ENCODE measurements around the gene COL7A1. TPM values are rescaled to one million over a fixed set of nuclear protein-coding genes. Genes with fewer than 3 reads are reported as not detected.
A peak's percentile ranks its signal among the peaks of the same experiment; 100 is the strongest.

The COL7A1 gene
- total and polyA plus RNA-seq, 2 of the 8 experiments (the other 6 are each of a cell fraction or from before 2014, with no cell fraction given) = 10.7 to 13.9 TPM

GRCh38 chr3:48624767-48625166 is 29.6 kb upstream of the COL7A1 start:
- no peak overlapping the region for H2BK20ac ChIP-seq (ENCODE audit: low read length)
- DNase-seq (ENCODE audit: low read depth in 1 of 2, low spot score in 2 of 2) (no peak), FAIRE-seq (no peak)
- H3K9ac ChIP-seq (replicated peaks in 1 of 4; ENCODE audit: extremely low read depth in 1 of 4, low read depth in 3 of 4, low read length in 3 of 4) = no peak overlapping the region
- H2BK12ac ChIP-seq (ENCODE audit: low read depth, low read length) = no peak overlapping the region
- no peak overlapping the region for H4K8ac ChIP-seq (ENCODE audit: extremely low read depth, insufficient read depth, low read length)
- no peaks in the 10 kb centered on the region for H3K9me3 ChIP-seq (ENCODE audit: insufficient read depth in 2 of 2, low read depth in 1 of 2, low read length in 1 of 2)
- H3K18ac ChIP-seq (ENCODE audit: extremely low read depth, low read length) = no peak overlapping the region
- no peak overlapping the region for H3K4me2 ChIP-seq (ENCODE audit: insufficient read depth in 1 of 2, low read depth in 2 of 2, low read length in 2 of 2)
- no peak overlapping the region for H3K4ac ChIP-seq (replicated peaks; ENCODE audit: insufficient read length, low read depth, low read length)
- 0 out of 2 replicates have a peak, but pooled peaks cover 2% of the 10 kb centered on the region for H3K23me2 ChIP-seq (ENCODE audit: low read depth, low read length)
- H4K5ac ChIP-seq (ENCODE audit: insufficient read length, low read depth, low read length) = no peak overlapping the region
- peaks cover 6 to 16% of the 10 kb centered on the region in 2 experiments for H4K20me1 ChIP-seq (replicated peaks in 1 of 2; ENCODE audit: control insufficient read depth in 1 of 2, insufficient read depth in 2 of 2, low read length in 2 of 2)
- no peak overlapping the region for H3K23ac ChIP-seq (ENCODE audit: insufficient read length)
- no peak overlapping the region for H3K14ac ChIP-seq (ENCODE audit: insufficient read length)
- TF ChIP-seq, protein P1, sequence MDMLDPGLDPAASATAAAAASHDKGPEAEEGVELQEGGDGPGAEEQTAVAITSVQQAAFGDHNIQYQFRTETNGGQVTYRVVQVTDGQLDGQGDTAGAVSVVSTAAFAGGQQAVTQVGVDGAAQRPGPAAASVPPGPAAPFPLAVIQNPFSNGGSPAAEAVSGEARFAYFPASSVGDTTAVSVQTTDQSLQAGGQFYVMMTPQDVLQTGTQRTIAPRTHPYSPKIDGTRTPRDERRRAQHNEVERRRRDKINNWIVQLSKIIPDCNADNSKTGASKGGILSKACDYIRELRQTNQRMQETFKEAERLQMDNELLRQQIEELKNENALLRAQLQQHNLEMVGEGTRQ (IDR thresholded peaks at IDR 0.05; ENCODE audit: low read length) = peak; percentile 48; the same call in 1 of the 2 replicates
- no peak for TF ChIP-seq CBX8 (IDR thresholded peaks at IDR 0.05; ENCODE audit: borderline replicate concordance, low read depth, low read length)
- TF ChIP-seq POLR2AphosphoS5 (IDR thresholded peaks at IDR 0.05; ENCODE audit: low read depth, low read length) = no peak
- no peak for TF ChIP-seq YY1 (IDR thresholded peaks at IDR 0.05; ENCODE audit: low read depth, low read length)
- TF ChIP-seq HDAC2 (IDR thresholded peaks at IDR 0.05; ENCODE audit: borderline replicate concordance in 1 of 2, low read depth in 2 of 2, low read length in 2 of 2) = no peak
- no peak overlapping the region for H2AK5ac ChIP-seq (ENCODE audit: low read depth, low read length)
- no peaks in the 10 kb centered on the region for H3K27me3 ChIP-seq (replicated peaks in 1 of 4; ENCODE audit: control insufficient read depth in 3 of 4, extremely low read depth in 1 of 4, insufficient read depth in 3 of 4, low read length in 3 of 4)
- no peak overlapping the region for H2BK120ac ChIP-seq (replicated peaks; ENCODE audit: low read depth, low read length)
- H3K79me1 ChIP-seq (ENCODE audit: low read depth, low read length) = no peaks in the 10 kb centered on the region
- WGBS, 2 experiments (ENCODE audit: extremely low coverage in 1 of 2, insufficient coverage in 1 of 2, insufficient read length in 1 of 2, insufficient replicate concordance in 2 of 2, low coverage in 1 of 2, low lambda C conversion rate in 2 of 2, missing lambda C conversion rate in 1 of 2) = 96% methylated on average over 10 of the region's 10 CpGs; no CpG with 5 or more reads in 1 of the 2 experiments
- H3K4me3 ChIP-seq (ENCODE audit: extremely low read depth in 1 of 4, insufficient read depth in 2 of 4, low read depth in 3 of 4, low read length in 4 of 4) = no peak overlapping the region
- ChIA-PET POLR2A (ENCODE audit: partially characterized antibody) (interaction anchor here (1.2 to 7.9 kb wide), 9 partner anchors 9 to 224 kb away, joined by 3 to 75 read pairs (median 7); partner anchors contain the start of genes CELSR3, SLC26A6 and UQCRC1), CTCF (ENCODE audit: partially characterized antibody) (interaction anchor here (0.6 to 5.3 kb wide), 14 partner anchors 10 to 1345 kb away, joined by 3 to 49 read pairs (median 4); partner anchors contain the start of genes SLC26A6 and UQCRC1)
- no peak overlapping the region for H3K56ac ChIP-seq (replicated peaks; ENCODE audit: insufficient read length, low read depth, low read length)
- no peak overlapping the region for H4K91ac ChIP-seq (replicated peaks; ENCODE audit: insufficient read length, low read length)
- peaks cover 0 to 6% (median 3%) of the 10 kb centered on the region in 4 experiments; a peak in 3 of 7 replicates for H3K4me1 ChIP-seq (replicated peaks in 1 of 4; ENCODE audit: control insufficient read depth in 3 of 4, insufficient read depth in 4 of 4, low read length in 3 of 4)
- no peak overlapping the region for H2AFZ ChIP-seq (ENCODE audit: low read length)
- no peak overlapping the region for H2BK15ac ChIP-seq (ENCODE audit: low read length)
- H2BK5ac ChIP-seq (ENCODE audit: low read depth, low read length) = no peak overlapping the region
- H3K79me2 ChIP-seq (ENCODE audit: control insufficient read depth in 1 of 2, insufficient read depth in 2 of 2, low read length in 2 of 2) = no peaks in the 10 kb centered on the region
- H3K27ac ChIP-seq (ENCODE audit: low read depth, low read length) = no peak overlapping the region
- peaks cover 8 to 38% (median 13%) of the 10 kb centered on the region in 4 experiments; a peak in 7 of 8 replicates for H3K36me3 ChIP-seq (ENCODE audit: control insufficient read depth in 2 of 4, insufficient read depth in 4 of 4, low read length in 3 of 4)

Data from H1 (cell line).